ENCODE data around the gene SLC6A6.
A peak's percentile ranks its signal among the peaks of the same experiment; 100 is the strongest.
"Not testable (repeated sequence)": the region's sequence is repeated elsewhere in the genome, so short reads cannot be mapped to it uniquely, and the experiment has no call there.

SLC6A6 gene

GRCh38 chr3:14423197-14423743, 20.9 kb downstream of the SLC6A6 start:
- peak; percentile 97 for DNase-seq

GRCh38 chr3:14423963-14424362, 21.6 kb downstream of the SLC6A6 start:
- DNase-seq: no peak

DNA sequence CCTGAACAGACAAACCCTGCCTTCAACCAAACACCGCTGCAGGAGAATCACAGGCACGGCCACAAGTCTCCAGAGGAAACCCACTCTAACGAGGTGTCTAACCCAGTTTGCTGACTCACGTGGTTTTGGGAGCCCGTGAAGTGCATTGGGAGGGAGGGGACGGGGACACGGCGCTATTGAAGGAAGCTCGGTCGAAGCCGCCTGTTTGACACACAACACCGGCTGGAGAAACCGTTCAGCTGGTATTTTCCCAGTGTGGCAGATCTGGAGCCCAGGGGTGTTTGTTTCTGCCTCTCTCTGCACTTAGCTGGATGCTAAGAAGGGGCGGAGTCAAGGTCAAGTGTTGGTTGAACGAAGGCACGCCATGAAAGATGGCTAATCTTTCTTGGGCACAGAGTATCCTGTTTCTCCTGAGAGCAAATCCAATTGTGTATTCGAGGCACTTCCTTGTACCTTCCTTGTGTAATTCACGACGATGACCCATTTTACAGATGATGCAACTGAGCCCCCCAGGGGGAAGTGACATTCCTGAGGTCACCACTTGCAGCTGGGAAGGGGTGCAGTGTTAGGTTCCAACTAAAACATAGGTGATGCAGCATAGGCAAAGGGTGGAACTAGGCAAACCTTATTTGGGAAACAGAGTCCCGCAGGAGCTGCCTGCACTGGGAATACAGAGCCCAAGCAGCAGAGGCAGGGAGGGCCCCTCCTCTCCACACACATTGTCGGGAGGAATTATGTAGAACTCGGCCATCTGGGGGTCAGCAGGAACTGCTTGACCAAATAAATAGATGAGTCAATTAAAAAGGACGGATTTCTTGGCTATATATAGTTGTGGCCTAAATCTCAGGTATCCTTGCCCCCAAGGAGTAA, 22.5 kb downstream of the SLC6A6 start:
- DNase-seq: peak; percentile 70

- no peak for DNase-seq
Observed at GRCh38 chr3:14425581-14426304, 23.3 kb downstream of the SLC6A6 start.

GRCh38 chr3:14426305-14426620, 23.9 kb downstream of the SLC6A6 start:
- no peak for DNase-seq

DNA sequence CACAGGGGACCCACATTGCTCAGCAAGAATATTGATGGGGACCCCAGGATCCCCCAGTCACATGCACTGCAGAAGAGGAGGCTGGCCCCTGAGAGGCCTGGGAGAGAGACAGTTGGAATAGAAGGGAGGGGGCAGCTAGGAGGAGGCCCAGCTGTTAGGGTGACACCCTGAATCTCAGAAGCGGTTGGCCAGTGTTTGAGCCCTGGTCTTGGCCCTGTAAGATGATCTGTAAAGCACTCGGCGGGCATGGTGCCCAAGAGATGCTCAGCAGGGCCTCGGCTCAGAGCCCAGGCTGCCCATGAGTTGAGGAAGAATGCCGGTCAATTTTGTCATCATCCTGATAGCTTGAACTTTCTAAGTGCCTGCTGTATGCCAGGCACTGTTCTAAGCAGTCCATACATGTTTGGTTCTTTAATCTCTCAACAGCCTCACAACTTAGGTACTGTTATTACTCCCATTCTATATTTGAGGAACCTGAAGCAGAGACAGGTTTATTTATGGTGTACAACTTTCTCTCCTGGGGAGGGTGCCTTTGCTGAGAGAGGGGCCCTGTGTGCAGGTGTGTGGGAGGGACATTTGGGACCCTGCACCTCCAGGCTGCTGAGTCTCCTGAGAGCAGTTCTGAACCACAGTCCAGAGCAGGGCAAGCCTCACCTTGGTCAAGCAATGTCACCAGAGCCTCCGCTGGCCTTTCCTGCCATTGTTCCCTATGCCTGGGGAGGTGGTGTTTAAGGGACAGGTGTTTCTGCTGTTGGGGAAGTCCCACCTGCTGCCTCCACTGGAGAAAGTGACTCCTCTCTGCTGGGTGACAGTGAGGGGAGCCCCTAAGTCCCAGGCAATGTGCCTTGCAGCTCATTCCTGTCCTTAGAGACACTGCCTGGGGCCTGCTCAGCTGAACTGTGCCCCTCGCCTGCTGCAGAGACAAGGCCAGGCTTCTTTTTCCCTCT, 26.0 kb downstream of the SLC6A6 start:
- DNase-seq: no peak

GRCh38 chr3:14429237-14429636, 26.8 kb downstream of the SLC6A6 start:
- DNase-seq: no peak

DNA sequence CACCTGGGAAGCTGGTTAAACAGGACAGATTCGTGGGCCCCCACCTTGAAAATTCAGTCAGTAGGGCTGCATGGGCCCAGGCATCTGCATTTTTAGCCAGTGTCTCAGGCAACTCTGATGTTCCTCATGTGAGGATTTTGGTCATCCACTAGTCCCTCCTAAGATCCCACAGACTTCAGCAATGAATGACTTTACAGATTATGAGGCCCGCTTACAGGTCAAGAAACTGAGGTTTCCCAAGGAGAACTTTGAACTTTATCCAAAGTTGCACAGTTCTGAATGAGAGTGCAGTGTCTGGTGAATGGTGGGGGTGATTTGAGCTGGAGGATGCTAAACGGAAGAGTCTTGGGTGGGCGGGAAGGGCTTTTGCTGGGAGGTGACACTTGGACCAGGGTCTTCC, 27.2 kb downstream of the SLC6A6 start:
- DNase-seq: no peak

DNA sequence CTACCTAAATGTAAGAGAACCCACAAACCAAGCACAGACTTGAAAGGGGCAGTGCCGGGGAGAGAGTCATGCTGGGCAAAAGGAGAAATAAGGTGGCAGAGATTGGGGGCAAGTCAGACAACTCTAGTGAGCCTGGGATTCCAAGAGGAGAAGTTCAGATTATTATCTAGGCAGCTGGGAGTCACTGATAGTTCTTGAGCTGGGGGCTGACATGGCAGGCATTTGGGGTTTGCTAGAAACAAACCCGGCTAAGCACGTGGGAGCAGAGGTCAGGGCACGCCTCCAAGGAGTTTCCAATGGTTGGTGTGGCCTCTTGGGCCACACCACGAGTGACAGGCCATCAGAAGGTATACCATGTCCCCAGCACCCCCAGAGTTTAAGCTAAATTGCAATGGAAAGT, 27.6 kb downstream of the SLC6A6 start:
- no peak for DNase-seq

- no peak for DNase-seq
Observed at GRCh38 chr3:14430706-14431451, 28.5 kb downstream of the SLC6A6 start.

DNA sequence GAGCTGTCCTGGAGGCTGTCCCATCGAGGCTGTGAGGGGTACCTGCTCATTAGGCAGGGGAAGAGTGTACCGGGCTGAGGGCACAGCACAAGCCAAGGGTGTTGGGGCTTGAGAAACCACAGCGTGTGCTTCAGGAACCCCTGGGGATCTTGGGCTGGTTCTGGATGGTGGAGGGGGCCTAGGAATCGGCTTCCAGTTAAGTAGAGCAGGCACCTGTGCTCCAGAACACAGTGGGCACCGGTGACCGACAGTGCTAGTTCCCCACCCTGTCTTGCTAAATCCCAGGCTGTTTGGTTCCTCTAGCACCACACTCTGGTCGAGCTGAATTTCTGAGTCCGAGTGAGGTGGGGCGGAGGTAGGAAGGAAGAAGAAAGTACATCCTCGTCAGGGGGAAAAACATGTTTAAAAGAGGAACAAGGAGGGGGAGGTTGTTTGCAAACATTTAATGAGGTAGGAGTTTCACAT, 29.1 kb downstream of the SLC6A6 start:
- DNase-seq: no peak

DNA sequence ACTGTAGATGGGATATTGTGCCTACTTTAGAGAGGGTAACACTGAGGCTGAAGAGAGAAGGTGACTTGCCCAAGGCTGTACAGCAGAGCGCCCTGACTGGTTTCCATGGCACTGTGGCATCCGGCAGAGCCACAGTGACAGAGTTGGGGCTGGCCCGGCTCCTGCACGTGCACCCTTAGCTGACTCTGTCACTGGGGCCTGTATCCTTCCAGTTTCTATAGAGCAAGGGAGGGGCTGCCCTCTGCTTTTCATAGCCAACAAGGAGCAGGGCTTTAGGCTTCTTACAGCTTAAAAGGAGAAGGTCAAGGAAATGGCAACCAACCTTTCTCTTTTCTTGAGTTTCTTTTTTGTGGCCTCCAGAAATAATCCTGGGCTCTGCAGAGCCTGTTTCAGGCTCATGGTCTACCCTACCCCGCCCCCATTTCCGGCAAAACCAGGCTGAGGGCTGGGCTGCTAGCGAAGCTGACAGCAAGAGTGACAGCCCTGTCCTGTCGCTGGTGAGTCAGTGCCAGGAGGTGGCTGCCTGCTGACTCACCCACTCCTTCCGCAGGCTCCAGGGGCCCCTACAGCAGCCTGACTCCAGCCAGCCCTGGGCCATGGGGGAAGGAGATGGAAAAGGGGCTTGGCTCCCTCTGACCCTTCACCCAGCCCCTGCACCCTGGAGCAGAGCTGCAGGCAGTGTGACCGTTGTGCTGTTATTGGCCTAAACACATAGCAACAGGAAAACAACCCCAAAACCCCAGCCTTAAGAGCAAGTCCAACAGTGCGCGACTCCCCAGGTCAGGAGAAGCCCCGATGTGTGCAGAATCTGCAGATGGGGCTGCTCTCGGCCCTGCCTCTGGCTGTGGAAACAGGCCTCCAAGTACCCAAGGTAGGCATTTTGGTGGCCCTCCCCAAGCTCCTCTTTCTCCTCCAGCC, 29.8 kb downstream of the SLC6A6 start:
- peak; percentile 74 for DNase-seq

- DNase-seq: peak; percentile 69
Observed at GRCh38 chr3:14433106-14433505, 30.7 kb downstream of the SLC6A6 start.

DNA sequence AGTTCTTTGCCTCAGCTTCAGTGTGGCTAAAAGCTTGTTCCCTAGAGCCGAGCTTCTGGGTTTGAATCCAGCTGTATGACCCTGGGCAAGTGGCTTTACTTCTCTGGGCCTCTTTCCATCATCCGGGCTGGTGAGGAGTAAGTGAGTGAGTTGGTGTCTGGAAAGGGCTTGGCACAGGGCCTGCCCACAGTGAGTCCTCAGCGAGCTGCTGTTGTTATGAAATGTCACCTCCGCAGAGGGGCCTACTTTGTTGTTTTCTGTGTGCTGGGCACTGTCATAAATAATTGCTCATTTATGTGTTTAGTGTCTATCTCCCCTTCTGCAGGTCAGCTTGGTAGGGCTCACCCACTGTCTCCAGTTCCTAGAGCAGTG, 31.7 kb downstream of the SLC6A6 start:
- no peak for DNase-seq

DNA sequence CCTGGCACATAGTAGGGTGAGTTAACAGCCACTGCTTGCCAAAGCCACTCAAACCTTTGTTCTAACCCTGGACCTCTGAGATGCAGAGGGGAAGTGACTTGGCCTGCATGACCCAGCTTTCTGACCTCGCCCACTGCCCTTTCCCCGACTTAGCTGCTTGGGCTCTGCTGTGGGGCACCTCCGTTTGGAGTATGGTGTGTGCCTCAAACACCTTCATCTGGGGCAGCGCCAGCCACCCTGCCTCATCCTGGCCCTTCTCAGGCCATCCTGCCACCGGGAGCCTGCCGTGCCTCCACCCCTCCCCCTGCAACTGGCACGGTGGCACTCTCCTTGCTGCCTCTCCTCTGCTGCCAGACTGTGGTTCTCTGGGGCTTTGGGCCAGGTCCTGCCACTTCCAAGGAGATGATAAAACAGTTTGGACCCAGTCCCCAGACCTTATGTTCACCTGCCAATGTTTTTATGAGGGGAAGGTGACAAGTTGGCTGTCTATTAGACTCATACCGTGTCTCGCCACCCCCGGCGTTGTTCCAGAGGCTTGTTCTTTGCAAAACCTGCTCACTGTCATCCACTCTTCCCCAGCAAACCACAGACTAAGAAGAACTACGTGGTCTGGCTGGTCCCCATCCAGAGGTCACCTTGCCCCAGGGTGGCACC, 32.2 kb downstream of the SLC6A6 start:
- DNase-seq: peak; percentile 76

DNA sequence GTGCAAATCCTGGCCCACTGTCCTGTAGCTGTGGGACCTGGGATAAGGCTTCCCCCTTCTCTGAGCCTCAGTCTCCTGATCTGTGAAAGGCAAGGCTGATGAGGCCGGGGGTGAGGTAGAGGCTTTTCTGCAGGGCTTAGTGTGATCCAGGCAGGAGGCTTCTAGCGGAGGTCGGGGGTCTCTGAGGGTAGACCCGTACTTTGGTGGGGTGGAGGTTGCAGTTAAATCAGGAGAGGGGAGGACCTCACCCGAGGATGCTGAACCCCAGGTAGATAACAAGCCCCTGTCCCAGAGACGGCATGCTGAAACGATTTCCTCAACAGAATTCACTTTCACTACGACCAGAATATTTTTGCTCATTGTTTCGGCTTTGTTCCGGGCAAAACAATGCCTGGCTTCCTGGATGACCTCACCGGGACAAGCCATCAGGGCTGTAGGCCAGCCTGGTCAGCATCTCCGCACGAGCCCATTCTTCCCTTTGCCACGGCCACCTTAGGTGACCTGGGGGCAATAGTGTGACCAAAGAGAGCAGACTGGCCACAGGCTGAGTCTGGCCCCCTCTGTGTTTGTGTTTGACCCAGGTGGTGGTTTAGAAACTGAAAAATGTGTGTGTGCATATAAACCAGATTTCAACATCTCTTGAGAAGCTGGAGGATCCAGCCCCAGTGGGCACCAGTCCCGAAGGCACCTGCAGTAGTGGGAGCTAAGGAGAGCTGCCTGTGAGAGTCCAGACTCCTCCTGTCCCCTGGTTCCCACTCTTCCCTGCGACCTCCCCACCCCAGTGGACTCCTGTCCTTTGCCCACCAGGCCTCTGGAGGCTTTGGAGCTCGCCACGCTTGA, 33.0 kb downstream of the SLC6A6 start:
- DNase-seq: no peak

GRCh38 chr3:14436954-14437281, 34.5 kb downstream of the SLC6A6 start:
- no peak for DNase-seq

DNA sequence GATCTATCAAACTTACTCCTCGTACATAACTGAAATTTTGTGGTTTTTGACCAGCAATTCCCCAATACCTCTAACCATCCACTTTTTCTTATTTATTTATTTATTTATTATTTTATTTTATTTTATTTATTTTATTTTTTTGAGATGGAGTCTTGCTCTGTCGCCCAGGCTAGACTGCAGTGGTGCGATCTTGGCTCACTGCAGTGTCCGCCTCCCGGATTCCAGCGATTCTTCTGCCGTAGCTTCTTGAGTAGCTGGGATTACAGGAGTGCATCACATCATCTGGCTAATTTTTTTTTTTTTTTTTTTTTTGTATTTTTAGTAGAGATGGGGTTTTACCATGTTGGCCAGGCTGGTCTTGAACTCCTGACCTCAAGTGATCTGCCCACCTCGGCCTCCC, 35.3 kb downstream of the SLC6A6 start:
- DNase-seq: not testable (repeated sequence)

DNA sequence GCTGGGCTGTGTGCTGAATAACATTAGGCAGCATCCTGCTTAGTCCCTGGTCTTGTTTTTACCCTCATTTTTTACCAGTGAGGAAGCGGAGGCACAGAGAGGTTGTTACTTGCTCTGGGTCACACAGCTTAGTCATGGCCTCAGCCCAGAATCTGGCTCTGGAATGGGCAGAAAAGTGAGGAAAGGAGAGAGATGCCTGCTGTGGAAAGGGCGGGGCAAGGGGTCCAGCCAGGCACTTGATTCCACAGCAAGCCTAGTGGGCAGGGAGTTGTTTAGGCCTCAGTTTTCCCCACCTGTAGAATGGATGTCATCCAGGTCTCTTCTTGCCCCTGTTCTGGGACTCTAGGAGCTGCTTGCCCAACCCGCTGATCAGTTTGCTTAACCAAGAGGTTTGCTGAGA, 35.9 kb downstream of the SLC6A6 start:
- DNase-seq: no peak

DNA sequence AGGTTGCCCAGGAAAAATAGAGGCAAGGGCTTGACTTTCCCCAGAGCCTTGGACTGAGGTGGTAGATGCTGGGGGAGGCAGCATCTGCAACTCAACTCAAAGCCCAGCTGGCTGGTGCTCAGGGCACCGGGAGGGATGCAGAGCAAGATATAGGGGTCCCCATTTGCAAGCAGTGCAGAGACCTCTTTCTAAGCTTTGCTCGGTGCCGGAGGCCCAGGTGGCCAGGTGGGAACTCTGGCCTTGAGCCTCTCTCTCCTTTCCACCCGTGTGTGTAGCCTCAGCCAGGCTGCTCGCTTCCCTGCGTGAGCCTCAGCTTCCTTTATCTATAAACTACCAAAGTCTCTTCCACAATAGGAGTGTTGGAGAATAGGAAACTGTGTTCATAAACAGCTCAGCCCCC, 36.5 kb downstream of the SLC6A6 start:
- DNase-seq: no peak

Data from NCI-H2029 treated with DMSO at 0.1 percent for 48 hours (cell line).